UCSD-AML1 (cell line): ENCODE measurements around the gene RAB3B.

Experiments
- DNase-seq: peaks from one replicate; lab custom pipeline; 2025; ENCODE audit not compliant: unreplicated experiment; lab: John Stamatoyannopoulos, UW

The RAB3B gene

GRCh38 chr1:51957618-51958017 is 32.9 kb downstream of the RAB3B start:
- no peak for DNase-seq

- DNase-seq = peak; percentile 20
Measured at GRCh38 chr1:51956528-51957509, 33.7 kb downstream of the RAB3B start.

- no peak for DNase-seq
Measured at GRCh38 chr1:51955797-51956527, 34.5 kb downstream of the RAB3B start.

GRCh38 chr1:51954783-51955182 is 35.7 kb downstream of the RAB3B start:
- no peak for DNase-seq

GRCh38 chr1:51953079-51953478 is 37.4 kb downstream of the RAB3B start:
- DNase-seq = no peak

- no peak for DNase-seq
Measured at GRCh38 chr1:51952638-51953037, 37.9 kb downstream of the RAB3B start.

GRCh38 chr1:51950701-51951100 is 39.8 kb downstream of the RAB3B start:
- DNase-seq = no peak

GRCh38 chr1:51949014-51949702 is 41.3 kb downstream of the RAB3B start:
- DNase-seq = no peak

GRCh38 chr1:51948491-51948915 is 42.0 kb downstream of the RAB3B start:
- no peak for DNase-seq

GRCh38 chr1:51946300-51946699 is 44.2 kb downstream of the RAB3B start:
- no peak for DNase-seq

- DNase-seq = no peak
Measured at GRCh38 chr1:51945591-51945990, 44.9 kb downstream of the RAB3B start.

GRCh38 chr1:51942281-51942680 is 48.2 kb downstream of the RAB3B start:
- DNase-seq = no peak

GRCh38 chr1:51941528-51941927 is 49.0 kb downstream of the RAB3B start:
- no peak for DNase-seq

GRCh38 chr1:51937112-51937511 is 53.4 kb downstream of the RAB3B start:
- no peak for DNase-seq

GRCh38 chr1:51936531-51936930 is 54.0 kb downstream of the RAB3B start:
- DNase-seq = no peak

- no peak for DNase-seq
Measured at GRCh38 chr1:51933344-51933743, 57.2 kb downstream of the RAB3B start.

GRCh38 chr1:51930329-51930728 is 60.2 kb downstream of the RAB3B start:
- no peak for DNase-seq

- DNase-seq = no peak
Measured at GRCh38 chr1:51928896-51929295, 61.6 kb downstream of the RAB3B start.

- no peak for DNase-seq
Measured at GRCh38 chr1:51927029-51927428, 63.5 kb downstream of the RAB3B start.

GRCh38 chr1:51926171-51926812 is 64.2 kb downstream of the RAB3B start:
- no peak for DNase-seq

GRCh38 chr1:51924455-51924854 is 66.0 kb downstream of the RAB3B start:
- no peak for DNase-seq
